CD4-positive, CD25-positive, alpha-beta regulatory T cell (primary cell): ENCODE measurements around the gene ALG1L2. TPM values are rescaled to one million over a fixed set of nuclear protein-coding genes. Genes with fewer than 3 reads are reported as not detected.
A peak's percentile ranks its signal among the peaks of the same experiment; 100 is the strongest.
"Not testable (repeated sequence)": the region's sequence is repeated elsewhere in the genome, so short reads cannot be mapped to it uniquely, and the experiment has no call there.

ENCODE experiments used
- ATAC-seq, 2 donors: fragments of 150-1000 bp; cut with Tn5 transposase; one replicate each; pipeline ENCODE4 v1.10.0; 2021; ENCODE audit warnings: low read depth in 2 of 2, moderate number of reproducible peaks in 2 of 2, moderate library complexity in 1 of 2
- DNase-seq, 3 donors: peaks; one replicate each; pipeline versions ENCODE4 v3.0.0 to v3.0.0-alpha.2; 2012 to 2022; ENCODE audit warnings: mixed read lengths in 1 of 3
- H3K27ac ChIP-seq: one replicate; pipeline ENCODE4 v1.7.0; 2013; ENCODE audit warnings: mild to moderate bottlenecking, low read length; ENCODE audit not compliant: insufficient read depth, poor library complexity, severe bottlenecking
- H3K27me3 ChIP-seq: one replicate; pipeline ENCODE4 v1.7.0; 2013; ENCODE audit warnings: low read length; ENCODE audit not compliant: control insufficient read depth, insufficient read depth
- H3K36me3 ChIP-seq: one replicate; pipeline ENCODE4 v1.7.0; 2013; ENCODE audit warnings: mild to moderate bottlenecking, low read length, moderate library complexity; ENCODE audit not compliant: control insufficient read depth, insufficient read depth
- H3K4me1 ChIP-seq: 2 replicates; pipeline ENCODE4 v1.7.0; 2013; ENCODE audit warnings: mild to moderate bottlenecking, low read length; ENCODE audit not compliant: insufficient read depth, control insufficient read depth, poor library complexity, severe bottlenecking
- H3K4me3 ChIP-seq: one replicate; pipeline ENCODE4 v1.7.0; 2013; ENCODE audit warnings: low read depth, mild to moderate bottlenecking, low read length, moderate library complexity
- H3K9me3 ChIP-seq, 2 experiments: 1 replicate in 1 of 2; 2 replicates in 1 of 2; pipeline ENCODE4 v1.7.0; 2013; ENCODE audit warnings: low read length in 2 of 2, mild to moderate bottlenecking in 1 of 2, moderate library complexity in 1 of 2; ENCODE audit not compliant: control insufficient read depth in 2 of 2
- H3K27ac Mint-ChIP-seq, 3 donors: one replicate each; pipeline ENCODE4 v1.8.0; 2020 to 2022; ENCODE audit warnings: mild to moderate bottlenecking in 3 of 3, mixed read lengths in 3 of 3, moderate library complexity in 2 of 3
- H3K27me3 Mint-ChIP-seq: one replicate; pipeline ENCODE4 v1.8.0; 2022; ENCODE audit warnings: mild to moderate bottlenecking, mixed read lengths
- H3K36me3 Mint-ChIP-seq: one replicate; pipeline ENCODE4 v1.8.0; 2020; ENCODE audit warnings: mixed read lengths
- H3K4me1 Mint-ChIP-seq, 4 donors: one replicate each; pipeline ENCODE4 v1.8.0; 2020 to 2022; ENCODE audit warnings: mixed read lengths in 4 of 4, mild to moderate bottlenecking in 1 of 4
- H3K4me3 Mint-ChIP-seq, 4 donors: one replicate each; pipeline ENCODE4 v1.8.0; 2020 to 2022; ENCODE audit warnings: mild to moderate bottlenecking in 4 of 4, mixed read lengths in 4 of 4, moderate library complexity in 3 of 4
- H3K9me3 Mint-ChIP-seq, 7 donors: one replicate each; pipeline ENCODE4 v1.8.0; 2020 to 2022; ENCODE audit warnings: mixed read lengths in 7 of 7, mild to moderate bottlenecking in 3 of 7, moderate library complexity in 2 of 7
- polyA plus RNA-seq, 4 donors: library from polyadenylated mRNA; unstranded; fragments of 300-500 nt; fragmentation: Illumina TruSeq; gene quantifications; one replicate each; pipeline ENCODE4 v1.2.3, GENCODE V29; 2021
- total RNA-seq: library from RNA; stranded (reverse); gene quantifications from one replicate; pipeline ENCODE4 v1.2.3, GENCODE V29; 2022

Gene ALG1L2
- total and polyA plus RNA-seq, 5 donors from 2014 or later, result 0.30 to 1.4 TPM; not detected in 3

DNA sequence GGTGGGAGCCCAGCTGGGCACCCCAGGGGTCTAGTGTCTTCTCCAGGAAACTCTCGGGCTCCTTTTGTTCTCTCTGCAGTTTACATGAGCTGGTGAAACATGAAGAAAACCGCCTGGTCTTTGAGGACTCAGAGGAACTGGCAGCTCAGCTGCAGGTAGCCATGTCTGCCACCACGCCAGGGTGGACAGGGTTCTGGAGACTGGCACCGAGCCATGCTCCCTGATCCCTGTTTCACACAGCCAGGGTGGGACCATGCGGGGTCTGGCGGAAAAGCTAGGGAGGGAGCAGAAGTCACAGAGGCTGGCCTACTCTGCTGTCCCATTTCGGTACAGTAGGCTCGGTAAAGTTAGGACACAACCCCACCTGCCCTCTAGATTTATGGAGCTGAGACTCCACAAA, 15.5 kb downstream of the ALG1L2 start:
- not testable (repeated sequence) for H3K27me3 Mint-ChIP-seq, H3K4me3 Mint-ChIP-seq, H3K27ac ChIP-seq, H3K36me3 Mint-ChIP-seq, H3K36me3 ChIP-seq, ATAC-seq, H3K9me3 Mint-ChIP-seq, H3K9me3 ChIP-seq, H3K4me3 ChIP-seq, DNase-seq, H3K27me3 ChIP-seq
- Mint-ChIP-seq H3K27ac (peak overlapping the region in 1 of 3 donors; percentile 59), H3K4me1 (peaks cover 3 to 47% (median 14%) of the 10 kb centered on the region in 4 donors)
- peaks cover 12% of the 10 kb centered on the region for H3K4me1 ChIP-seq

- peak overlapping the region in 1 of 4 donors; percentile 15 for H3K4me3 Mint-ChIP-seq
- peaks cover 3 to 46% (median 14%) of the 10 kb centered on the region in 4 donors for H3K4me1 Mint-ChIP-seq
Observed at GRCh38 chr3:130097690-130098638, 16.3 kb downstream of the ALG1L2 start.

GRCh38 chr3:130098639-130099385, 17.2 kb downstream of the ALG1L2 start:
- ATAC-seq, H3K9me3 Mint-ChIP-seq, H3K36me3 ChIP-seq, H3K27me3 ChIP-seq, H3K9me3 ChIP-seq, H3K4me1 ChIP-seq, H3K27ac ChIP-seq, DNase-seq, H3K36me3 Mint-ChIP-seq, H3K27ac Mint-ChIP-seq, H3K27me3 Mint-ChIP-seq, H3K4me3 ChIP-seq: not testable (repeated sequence)
- Mint-ChIP-seq H3K4me3 (peak overlapping the region in 1 of 4 donors; percentile 15), H3K4me1 (peaks cover 3 to 37% (median 9%) of the 10 kb centered on the region in 4 donors)

More at GRCh38 chr3:130097690-130098638, 16.3 kb downstream of the ALG1L2 start:
- not testable (repeated sequence) for H3K27ac Mint-ChIP-seq, H3K27me3 ChIP-seq, H3K9me3 ChIP-seq, H3K9me3 Mint-ChIP-seq, H3K27ac ChIP-seq, ATAC-seq, H3K36me3 Mint-ChIP-seq, H3K27me3 Mint-ChIP-seq, H3K36me3 ChIP-seq, H3K4me3 ChIP-seq
- H3K4me1 ChIP-seq, result peaks cover 12% of the 10 kb centered on the region
- DNase-seq, result peak; percentile 35 to 50 (median 46)

GRCh38 chr3:130102545-130102944, 20.9 kb downstream of the ALG1L2 start:
- H3K9me3 ChIP-seq, H3K4me1 ChIP-seq, H3K4me3 Mint-ChIP-seq, ATAC-seq, H3K36me3 ChIP-seq, H3K9me3 Mint-ChIP-seq, DNase-seq, H3K27me3 ChIP-seq, H3K27ac Mint-ChIP-seq, H3K36me3 Mint-ChIP-seq, H3K27me3 Mint-ChIP-seq, H3K4me3 ChIP-seq, H3K27ac ChIP-seq: not testable (repeated sequence)
- H3K4me1 Mint-ChIP-seq, result peaks cover 0 to 15% (median 4%) of the 10 kb centered on the region in 4 donors

DNA sequence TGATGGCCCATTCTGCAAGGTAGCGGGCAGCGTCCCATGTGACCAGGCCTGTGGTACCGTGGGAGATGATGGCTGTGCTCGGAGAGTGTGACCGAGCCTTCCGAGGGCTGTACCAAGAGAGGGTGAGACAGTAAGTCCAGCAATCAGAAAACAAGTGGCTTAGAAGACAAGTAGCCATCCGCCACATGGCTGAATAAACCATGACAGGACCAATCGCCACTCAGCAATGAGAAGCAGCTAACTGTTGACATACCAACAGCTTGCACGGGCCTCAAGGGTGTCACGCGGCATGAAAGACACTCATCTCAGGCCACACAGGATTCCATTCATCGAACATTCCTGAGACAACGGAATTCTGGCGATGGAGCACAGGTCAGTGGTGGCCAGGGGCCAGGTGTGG, 22.6 kb downstream of the ALG1L2 start:
- ATAC-seq, result not testable (repeated sequence)

DNA sequence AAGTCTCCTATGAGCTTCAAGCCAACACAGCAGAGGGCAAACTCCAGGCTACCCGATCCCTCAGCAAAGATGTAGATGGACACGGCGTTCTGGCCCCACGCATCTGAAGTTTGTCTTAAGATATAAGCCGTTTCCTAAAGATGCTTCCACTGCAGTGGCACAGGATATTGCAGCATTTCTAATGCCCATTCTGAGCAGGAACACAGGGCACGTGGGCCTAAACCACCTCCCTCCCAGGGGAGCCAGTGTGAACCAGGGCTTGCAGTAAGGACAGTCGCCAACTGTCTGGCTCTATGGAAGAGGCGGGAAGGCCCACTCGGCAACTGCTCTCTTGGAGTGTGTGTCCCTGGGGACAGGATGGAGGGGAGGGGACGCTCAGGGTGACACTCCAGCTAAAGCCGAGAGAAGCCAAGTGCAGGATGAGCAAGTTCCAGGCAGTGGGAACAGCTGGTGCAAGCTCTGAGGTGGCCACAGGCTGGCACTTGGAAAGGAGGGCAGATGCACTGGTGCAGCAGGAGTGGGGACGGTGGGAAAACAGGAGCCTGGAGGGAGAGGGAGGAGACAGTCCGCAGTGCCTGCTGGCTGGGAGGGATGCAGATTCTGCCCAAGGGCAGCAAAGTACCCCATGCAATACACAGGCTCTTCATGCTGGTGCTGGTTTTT, 25.8 kb downstream of the ALG1L2 start:
- not testable (repeated sequence) for H3K27me3 Mint-ChIP-seq, DNase-seq, H3K36me3 Mint-ChIP-seq, ATAC-seq, H3K9me3 ChIP-seq, H3K4me3 ChIP-seq, H3K4me1 ChIP-seq, H3K27me3 ChIP-seq, H3K9me3 Mint-ChIP-seq, H3K36me3 ChIP-seq, H3K27ac ChIP-seq, H3K27ac Mint-ChIP-seq
- peak overlapping the region in 2 of 4 donors; percentile 21 to 56 for H3K4me3 Mint-ChIP-seq
- peaks cover 0 to 22% (median 6%) of the 10 kb centered on the region in 4 donors for H3K4me1 Mint-ChIP-seq

More for the DNA sequence above, 22.6 kb downstream of the ALG1L2 start:
- H3K36me3 ChIP-seq, H3K4me1 ChIP-seq, H3K4me3 ChIP-seq, H3K36me3 Mint-ChIP-seq, H3K9me3 Mint-ChIP-seq, H3K27me3 Mint-ChIP-seq, DNase-seq, H3K4me3 Mint-ChIP-seq, H3K9me3 ChIP-seq, H3K4me1 Mint-ChIP-seq, H3K27me3 ChIP-seq, H3K27ac Mint-ChIP-seq, H3K27ac ChIP-seq: not testable (repeated sequence)

DNA sequence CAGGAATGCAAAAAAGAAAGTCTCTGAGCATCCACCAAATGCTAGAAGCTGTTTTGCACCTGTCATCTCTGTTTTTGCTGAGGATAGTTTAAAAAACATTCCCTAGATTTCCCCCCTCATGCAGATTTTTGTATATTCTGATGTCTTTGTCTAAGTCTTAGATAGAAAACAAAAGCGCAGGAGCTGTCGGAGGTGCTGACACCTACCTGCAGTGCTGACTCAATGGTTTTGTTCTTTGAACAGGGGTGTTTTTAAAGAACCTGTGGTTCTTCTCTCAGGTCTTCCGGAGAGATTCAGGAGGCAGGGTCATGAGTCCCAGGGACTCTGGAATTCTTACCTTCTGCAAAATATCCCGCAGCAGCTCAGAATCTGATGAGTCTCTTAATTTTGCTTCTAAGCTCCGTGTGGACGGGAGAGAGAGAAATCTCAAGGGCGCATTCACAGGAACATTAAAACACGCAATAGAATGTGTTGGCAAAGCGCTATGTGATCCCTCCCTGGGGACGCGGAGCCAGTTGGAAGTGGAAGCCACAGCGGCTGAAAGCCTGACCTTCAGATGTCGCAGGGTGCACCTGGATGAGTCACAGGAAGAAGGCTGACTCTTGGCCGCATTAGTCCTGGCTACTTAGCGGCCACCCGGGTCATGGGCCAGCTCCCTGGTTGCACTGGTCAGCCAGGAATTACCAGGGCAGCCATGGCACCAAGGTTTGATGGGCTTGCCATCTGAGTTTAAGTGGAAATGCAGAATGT, 27.4 kb downstream of the ALG1L2 start:
- ATAC-seq, DNase-seq, H3K9me3 Mint-ChIP-seq, H3K4me1 ChIP-seq, H3K27ac ChIP-seq, H3K27me3 Mint-ChIP-seq, H3K9me3 ChIP-seq, H3K4me3 ChIP-seq, H3K27ac Mint-ChIP-seq, H3K27me3 ChIP-seq, H3K36me3 ChIP-seq, H3K36me3 Mint-ChIP-seq: not testable (repeated sequence)
- H3K4me3 Mint-ChIP-seq, result peak overlapping the region in 2 of 4 donors; percentile 35 to 58
- H3K4me1 Mint-ChIP-seq, result peaks cover 0 to 27% (median 8%) of the 10 kb centered on the region in 4 donors
